ENCODE measurements around the gene MDM4. TPM values are rescaled to one million over a fixed set of nuclear protein-coding genes. Genes with fewer than 3 reads are reported as not detected.

Gene MDM4
- total RNA-seq, 1 donor from 2014 or later = 84.5 TPM

GRCh38 chr1:204499511-204500468, 16.4 kb upstream of the MDM4 start:
- intact Hi-C loops (cut with DNase I) = no loop called here
- Histone ChIP-seq H3K9me3 (no peaks in the 10 kb centered on the region), H3K4me1 (peaks cover 8% of the 10 kb centered on the region), H3K36me3 (no peaks in the 10 kb centered on the region), H3K4me3 (no peak overlapping the region), H3K27ac (no peak overlapping the region), H3K27me3 (no peaks in the 10 kb centered on the region)
- DNase-seq = no peak
- no peak for ATAC-seq
- no peak for TF ChIP-seq CTCF (IDR thresholded peaks at IDR 0.05)

- H3K27ac ChIP-seq = no peak overlapping the region
- no peak for TF ChIP-seq CTCF (IDR thresholded peaks at IDR 0.05)
- no peaks in the 10 kb centered on the region for H3K9me3 ChIP-seq
- H3K4me1 ChIP-seq = peaks cover 7% of the 10 kb centered on the region
- no peaks in the 10 kb centered on the region for H3K27me3 ChIP-seq
- DNase-seq (no peak), ATAC-seq (no peak)
- intact Hi-C loops (cut with DNase I) = no loop called here
- H3K4me3 ChIP-seq = no peak overlapping the region
- no peaks in the 10 kb centered on the region for H3K36me3 ChIP-seq
Observed at GRCh38 chr1:204502241-204502640, 14.0 kb upstream of the MDM4 start.

- intact Hi-C loops (cut with DNase I) = no loop called here
- H3K27me3 ChIP-seq = no peaks in the 10 kb centered on the region
- H3K27ac ChIP-seq = no peak overlapping the region
- H3K4me1 ChIP-seq = peaks cover 7% of the 10 kb centered on the region
- H3K36me3 ChIP-seq = no peaks in the 10 kb centered on the region
- ATAC-seq = peak; percentile 54
- TF ChIP-seq CTCF (IDR thresholded peaks at IDR 0.05) = peak; percentile 83
- H3K9me3 ChIP-seq = no peaks in the 10 kb centered on the region
- DNase-seq = no peak
- H3K4me3 ChIP-seq = no peak overlapping the region
Observed at GRCh38 chr1:204503122-204503912, 12.9 kb upstream of the MDM4 start.

- no peak for TF ChIP-seq CTCF (IDR thresholded peaks at IDR 0.05)
- no peak for ATAC-seq
- no peaks in the 10 kb centered on the region for H3K36me3 ChIP-seq
- DNase-seq = no peak
- intact Hi-C loops (cut with DNase I) = no loop called here
- H3K4me1 ChIP-seq = peaks cover 7% of the 10 kb centered on the region
- no peak overlapping the region for H3K4me3 ChIP-seq
- no peaks in the 10 kb centered on the region for H3K27me3 ChIP-seq
- no peaks in the 10 kb centered on the region for H3K9me3 ChIP-seq
- H3K27ac ChIP-seq = no peak overlapping the region
Observed at GRCh38 chr1:204503913-204504519, 12.2 kb upstream of the MDM4 start.

GRCh38 chr1:204505674-204506200, 10.5 kb upstream of the MDM4 start:
- intact Hi-C loops (cut with DNase I) = no loop called here
- Histone ChIP-seq H3K36me3 (no peaks in the 10 kb centered on the region), H3K9me3 (no peaks in the 10 kb centered on the region), H3K4me1 (peaks cover 7% of the 10 kb centered on the region), H3K27me3 (no peaks in the 10 kb centered on the region), H3K27ac (peak overlapping the region; percentile 91), H3K4me3 (peak overlapping the region; percentile 63)
- DNase-seq = no peak
- no peak for ATAC-seq
- no peak for TF ChIP-seq CTCF (IDR thresholded peaks at IDR 0.05)
